BE2C (cell line): ENCODE results near the gene ENTR1.

ENCODE experiments used
- DNase-seq: peaks from one replicate; pipeline ENCODE4 v3.0.0-alpha.2; 2020
- H3K27me3 ChIP-seq: fragments of 250-450 bp; sonication (Bioruptor Pico); 2 replicates; pipeline ENCODE4 v1.5.1; 2020; ENCODE audit warnings: mild to moderate bottlenecking
- H3K36me3 ChIP-seq: fragments of 250-450 bp; sonication (Bioruptor Pico); 2 replicates; pipeline ENCODE4 v1.5.1; 2020; ENCODE audit warnings: mild to moderate bottlenecking
- H3K4me1 ChIP-seq: fragments of 250-450 bp; sonication (Bioruptor Pico); 2 replicates; pipeline ENCODE4 v1.5.1; 2020
- H3K4me3 ChIP-seq: 2 replicates; pipeline ENCODE4 v1.5.1; 2011; ENCODE audit warnings: low read depth, low read length
- H3K9me3 ChIP-seq: fragments of 250-450 bp; sonication (Bioruptor Pico); 2 replicates; pipeline ENCODE4 v1.5.1; 2020
- CTCF ChIP-seq: IDR thresholded peaks from 2 replicates; pipeline ENCODE4 v1.5.1; 2012; ENCODE audit warnings: mild to moderate bottlenecking, low read depth, low read length

Gene ENTR1

GRCh38 chr9:136424750-136425362 is 14.4 kb upstream of the ENTR1 start:
- no peaks in the 10 kb centered on the region for H3K9me3 ChIP-seq
- no peak for TF ChIP-seq CTCF
- H3K4me1 ChIP-seq = no peaks in the 10 kb centered on the region
- H3K36me3 ChIP-seq = peaks cover 78% of the 10 kb centered on the region
- no peak overlapping the region for H3K4me3 ChIP-seq
- DNase-seq = no peak
- no peaks in the 10 kb centered on the region for H3K27me3 ChIP-seq

GRCh38 chr9:136423432-136424146 is 13.2 kb upstream of the ENTR1 start:
- no peak for DNase-seq
- Histone ChIP-seq H3K36me3 (peaks cover 79% of the 10 kb centered on the region), H3K27me3 (no peaks in the 10 kb centered on the region), H3K4me3 (no peak overlapping the region), H3K9me3 (no peaks in the 10 kb centered on the region), H3K4me1 (no peaks in the 10 kb centered on the region)
- TF ChIP-seq CTCF = no peak

GRCh38 chr9:136422876-136423275 is 12.5 kb upstream of the ENTR1 start:
- Histone ChIP-seq H3K36me3 (peaks cover 79% of the 10 kb centered on the region), H3K27me3 (no peaks in the 10 kb centered on the region), H3K4me3 (no peak overlapping the region), H3K4me1 (no peaks in the 10 kb centered on the region), H3K9me3 (no peaks in the 10 kb centered on the region)
- no peak for DNase-seq
- TF ChIP-seq CTCF = no peak

- Histone ChIP-seq H3K36me3 (peaks cover 80% of the 10 kb centered on the region), H3K27me3 (no peaks in the 10 kb centered on the region), H3K4me3 (no peak overlapping the region), H3K4me1 (no peaks in the 10 kb centered on the region), H3K9me3 (no peaks in the 10 kb centered on the region)
- DNase-seq = no peak
- TF ChIP-seq CTCF = no peak
Observed at GRCh38 chr9:136421791-136422190, 11.4 kb upstream of the ENTR1 start.

GRCh38 chr9:136419092-136419420 is 8.6 kb upstream of the ENTR1 start:
- peaks cover 93% of the 10 kb centered on the region for H3K36me3 ChIP-seq

More at GRCh38 chr9:136419092-136419420, 8.6 kb upstream of the ENTR1 start:
- no peaks in the 10 kb centered on the region for H3K4me1 ChIP-seq
- H3K27me3 ChIP-seq = no peaks in the 10 kb centered on the region
- no peak for TF ChIP-seq CTCF
- no peaks in the 10 kb centered on the region for H3K9me3 ChIP-seq
- no peak for DNase-seq
- H3K4me3 ChIP-seq = no peak overlapping the region
